AG04449 (cell line): Measurements from ENCODE around the gene MORF4L1.

Experiments
- CTCF ChIA-PET: fragments of 350-600 bp; formaldehyde crosslinking; extraction: SDS; loops from one replicate; lab custom pipeline; 2021; ENCODE audit warnings: antibody characterized with exemption; lab: Yijun Ruan, JAX
- POLR2A ChIA-PET: fragments of 400-600, 350-600 bp; formaldehyde crosslinking; extraction: SDS; loops from one replicate; lab custom pipeline; 2020; ENCODE audit warnings: antibody characterized with exemption, inconsistent platforms; lab: Yijun Ruan, JAX
- DNase-seq: peaks from one replicate; pipeline ENCODE4 v3.0.0-alpha.2; 2010; ENCODE audit warnings: low read depth, low spot score
- H3K4me3 ChIP-seq: 2 replicates; pipeline ENCODE4 v1.5.1; 2011; ENCODE audit warnings: low read depth, mild to moderate bottlenecking, control low read depth, low read length
- CTCF ChIP-seq: IDR thresholded peaks from one replicate; pipeline ENCODE4 v1.5.1; 2011; ENCODE audit warnings: mild to moderate bottlenecking, moderate library complexity, low read length, control low read depth, inconsistent platforms; ENCODE audit not compliant: insufficient read depth; ENCODE audit errors: missing control alignments

The MORF4L1 gene

GRCh38 chr15:78937132-78937739, 64.5 kb downstream of the MORF4L1 start:
- CTCF ChIA-PET: interaction anchor here (2.3 kb wide), 1 partner anchor 43 kb away, joined by 6 read pairs; no protein-coding TSS in a partner anchor
- H3K4me3 ChIP-seq: no peak overlapping the region
- POLR2A ChIA-PET: no interaction called here
- no peak for TF ChIP-seq CTCF
- no peak for DNase-seq

- H3K4me3 ChIP-seq: no peak overlapping the region
- TF ChIP-seq CTCF: no peak
- POLR2A ChIA-PET: no interaction called here
- DNase-seq: no peak
- CTCF ChIA-PET: interaction anchor here (2.1 kb wide), 1 partner anchor 12 kb away, joined by 5 read pairs; no protein-coding TSS in a partner anchor
Measured at GRCh38 chr15:78938658-78939488, 66.2 kb downstream of the MORF4L1 start.

- no peak overlapping the region for H3K4me3 ChIP-seq
- ChIA-PET CTCF (interaction anchor here (1.6 kb wide), 1 partner anchor 242 kb away, joined by 3 read pairs; no protein-coding TSS in a partner anchor), POLR2A (interaction anchor here (1.3 kb wide), 1 partner anchor 11 kb away, joined by 3 read pairs; no protein-coding TSS in a partner anchor)
- TF ChIP-seq CTCF: no peak
- no peak for DNase-seq
Measured at GRCh38 chr15:78942741-78943140, 70.1 kb downstream of the MORF4L1 start.

- no peak overlapping the region for H3K4me3 ChIP-seq
- ChIA-PET CTCF (interaction anchor here (1.0 to 1.8 kb wide), 3 partner anchors 17 to 241 kb away, joined by 3 to 6 read pairs (median 3); no protein-coding TSS in a partner anchor), POLR2A (interaction anchor here (1.3 kb wide), 1 partner anchor 12 kb away, joined by 3 read pairs; no protein-coding TSS in a partner anchor)
- no peak for TF ChIP-seq CTCF
- DNase-seq: no peak
Measured at GRCh38 chr15:78943692-78944091, 71.0 kb downstream of the MORF4L1 start.

GRCh38 chr15:78944202-78944625, 71.5 kb downstream of the MORF4L1 start:
- TF ChIP-seq CTCF: no peak
- ChIA-PET POLR2A (interaction anchor here (1.3 kb wide), 1 partner anchor 13 kb away, joined by 3 read pairs; no protein-coding TSS in a partner anchor), CTCF (interaction anchor here (1.0 to 1.8 kb wide), 3 partner anchors 16 to 240 kb away, joined by 3 to 6 read pairs (median 3); no protein-coding TSS in a partner anchor)
- DNase-seq: no peak
- H3K4me3 ChIP-seq: no peak overlapping the region
